MCF 10A (cell line): ENCODE data around the gene NES. TPM values are rescaled to one million over a fixed set of nuclear protein-coding genes. Genes with fewer than 3 reads are reported as not detected.

Source experiments
- BruUV-seq: library from RNA; stranded (reverse); fragments of 400-500 nt; replicated peaks from 2 replicates; lab custom pipeline; 2021; lab: Mats Ljungman, UMichigan
- CTCF ChIA-PET: fragments of 300-600 bp; sonication (Branson Sonifier 250); formaldehyde crosslinking; extraction: SDS; loops from one replicate; lab custom pipeline; 2021; ENCODE audit warnings: antibody characterized with exemption, inconsistent platforms; lab: Yijun Ruan, JAX
- POLR2A ChIA-PET: fragments of 300-600, 350-650 bp; sonication (Branson Sonifier 250); formaldehyde crosslinking; extraction: SDS; loops from one replicate; lab custom pipeline; 2020; ENCODE audit warnings: antibody characterized with exemption, inconsistent platforms; lab: Yijun Ruan, JAX
- DNase-seq: peaks from one replicate; pipeline ENCODE4 v3.0.0-alpha.2; 2018; ENCODE audit not compliant: unreplicated experiment
- H3K27ac Mint-ChIP-seq: one replicate; pipeline ENCODE4 v1.8.0; 2022; ENCODE audit warnings: mild to moderate bottlenecking, low read depth, mixed read lengths; ENCODE audit not compliant: unreplicated experiment
- H3K27me3 Mint-ChIP-seq: one replicate; pipeline ENCODE4 v1.8.0; 2022; ENCODE audit warnings: mixed read lengths; ENCODE audit not compliant: insufficient read depth, unreplicated experiment
- H3K36me3 Mint-ChIP-seq: one replicate; pipeline ENCODE4 v1.8.0; 2022; ENCODE audit warnings: mild to moderate bottlenecking, moderate library complexity, mixed read lengths; ENCODE audit not compliant: insufficient read depth, unreplicated experiment
- H3K4me1 Mint-ChIP-seq: one replicate; pipeline ENCODE4 v1.8.0; 2022; ENCODE audit warnings: mixed read lengths; ENCODE audit not compliant: insufficient read depth, unreplicated experiment
- H3K4me3 Mint-ChIP-seq: one replicate; pipeline ENCODE4 v1.8.0; 2022; ENCODE audit warnings: mild to moderate bottlenecking, moderate library complexity, mixed read lengths; ENCODE audit not compliant: unreplicated experiment
- H3K9me3 Mint-ChIP-seq: one replicate; pipeline ENCODE4 v1.8.0; 2022; ENCODE audit warnings: mixed read lengths; ENCODE audit not compliant: unreplicated experiment
- intact Hi-C: fragments of 100-400 bp; cut with micrococcal nuclease; formaldehyde crosslinking; loops from 2 replicates; pipeline ENCODE4 v1.14.1; 2022
- total RNA-seq: library from RNA; stranded (reverse); gene quantifications from 2 replicates; pipeline ENCODE4 v1.2.3, GENCODE V29; 2022
- TF ChIP-seq, protein P1 (sequence below): fragments of 200-600 bp; IDR thresholded peaks from one replicate; pipeline ENCODE4 v1.8.0; 2022; ENCODE audit warnings: antibody characterized with exemption, mild to moderate bottlenecking; ENCODE audit not compliant: unreplicated experiment

NES gene
- total RNA-seq, 1 experiment from 2014 or later: not detected

DNA sequence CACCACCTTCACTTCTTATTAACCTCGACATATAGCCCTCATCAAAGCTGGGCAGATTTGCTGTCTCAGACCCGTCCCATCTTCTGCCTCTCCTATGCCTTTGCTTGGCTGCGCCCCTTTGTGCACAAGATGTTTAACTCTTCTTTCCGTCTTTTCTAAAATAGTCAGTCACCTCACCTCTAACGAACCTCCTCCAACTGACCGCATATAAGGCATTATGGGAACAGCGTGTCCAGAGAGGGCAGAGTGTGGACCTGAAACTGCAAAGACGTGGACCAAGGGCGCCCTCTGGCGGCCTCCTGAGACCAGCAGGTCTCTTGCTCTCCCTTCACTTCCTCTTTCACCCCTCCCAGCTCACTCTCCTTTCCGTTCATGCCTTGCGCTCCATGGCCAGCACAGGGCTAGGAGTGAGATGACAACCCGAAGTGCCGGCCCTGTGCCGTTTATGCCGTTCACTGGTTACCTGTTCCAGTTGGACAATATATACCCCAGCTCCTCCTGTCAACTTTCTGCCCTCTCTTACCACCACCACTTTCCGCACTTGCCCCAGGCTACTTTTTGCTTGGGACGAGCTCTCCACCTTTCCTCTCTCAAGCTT is 48.6 kb upstream of the NES start:
- H3K36me3 Mint-ChIP-seq: peaks cover 13% of the 10 kb centered on the region
- no TSS peak for BruUV-seq
- H3K27ac Mint-ChIP-seq: no peak overlapping the region
- intact Hi-C loops: loop anchor here (1.0 kb wide), 10 partner anchors 15 to 202 kb away; partner anchors contain the start of genes HDGF, NTRK1 and PRCC
- H3K27me3 Mint-ChIP-seq: no peaks in the 10 kb centered on the region
- peak; percentile 95 for DNase-seq
- H3K4me1 Mint-ChIP-seq: peaks cover 28% of the 10 kb centered on the region
- TF ChIP-seq, protein P1, sequence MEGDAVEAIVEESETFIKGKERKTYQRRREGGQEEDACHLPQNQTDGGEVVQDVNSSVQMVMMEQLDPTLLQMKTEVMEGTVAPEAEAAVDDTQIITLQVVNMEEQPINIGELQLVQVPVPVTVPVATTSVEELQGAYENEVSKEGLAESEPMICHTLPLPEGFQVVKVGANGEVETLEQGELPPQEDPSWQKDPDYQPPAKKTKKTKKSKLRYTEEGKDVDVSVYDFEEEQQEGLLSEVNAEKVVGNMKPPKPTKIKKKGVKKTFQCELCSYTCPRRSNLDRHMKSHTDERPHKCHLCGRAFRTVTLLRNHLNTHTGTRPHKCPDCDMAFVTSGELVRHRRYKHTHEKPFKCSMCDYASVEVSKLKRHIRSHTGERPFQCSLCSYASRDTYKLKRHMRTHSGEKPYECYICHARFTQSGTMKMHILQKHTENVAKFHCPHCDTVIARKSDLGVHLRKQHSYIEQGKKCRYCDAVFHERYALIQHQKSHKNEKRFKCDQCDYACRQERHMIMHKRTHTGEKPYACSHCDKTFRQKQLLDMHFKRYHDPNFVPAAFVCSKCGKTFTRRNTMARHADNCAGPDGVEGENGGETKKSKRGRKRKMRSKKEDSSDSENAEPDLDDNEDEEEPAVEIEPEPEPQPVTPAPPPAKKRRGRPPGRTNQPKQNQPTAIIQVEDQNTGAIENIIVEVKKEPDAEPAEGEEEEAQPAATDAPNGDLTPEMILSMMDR: peak; percentile 99
- H3K4me3 Mint-ChIP-seq: no peak overlapping the region
- CTCF ChIA-PET: interaction anchor here (0.5 to 39.7 kb wide), 67 partner anchors 8 to 783 kb away, joined by 3 to 2415 read pairs (median 4); partner anchors contain the start of genes CCT3, CRABP2, HAPLN2 and HDGF
- POLR2A ChIA-PET: interaction anchor here (0.7 to 8.9 kb wide), 23 partner anchors 10 to 442 kb away, joined by 3 to 231 read pairs (median 7); partner anchors contain the start of genes HDGF, MRPL24, PRCC and TMEM79
- H3K9me3 Mint-ChIP-seq: no peaks in the 10 kb centered on the region

DNA sequence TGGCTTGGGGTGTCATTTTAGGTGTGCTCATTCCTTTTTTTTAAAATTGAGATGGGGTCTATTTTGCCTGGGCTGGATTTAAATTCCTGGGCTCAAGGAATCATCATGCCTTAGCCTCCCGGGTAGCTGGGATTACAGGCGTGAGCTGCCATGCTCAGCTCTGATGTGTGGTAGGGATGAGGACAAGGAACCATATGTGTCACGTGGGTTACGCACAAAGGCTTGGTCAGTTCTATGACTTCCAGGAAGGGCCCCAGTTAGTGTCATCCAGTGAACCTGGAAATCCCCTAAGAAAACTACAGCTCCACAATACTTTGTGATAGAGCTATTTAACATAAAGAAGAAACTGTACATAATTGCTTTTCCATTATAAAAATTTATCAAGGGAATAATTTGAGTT is 44.3 kb upstream of the NES start:
- no peaks in the 10 kb centered on the region for H3K27me3 Mint-ChIP-seq
- TF ChIP-seq, protein P1: no peak
- intact Hi-C loops: no loop called here
- POLR2A ChIA-PET: interaction anchor here (0.8 to 1.2 kb wide), 2 partner anchors 32 to 1260 kb away, joined by 3 to 11 read pairs; no protein-coding TSS in a partner anchor
- no peak for DNase-seq
- no peak overlapping the region for H3K4me3 Mint-ChIP-seq
- peaks cover 11% of the 10 kb centered on the region for H3K4me1 Mint-ChIP-seq
- no peaks in the 10 kb centered on the region for H3K36me3 Mint-ChIP-seq
- CTCF ChIA-PET: interaction anchor here (0.6 to 39.7 kb wide), 12 partner anchors 23 to 1312 kb away, joined by 3 to 2415 read pairs (median 4); partner anchors contain the start of genes CRABP2, HAPLN2, NES and NTRK1
- peak overlapping the region; percentile 54 for H3K27ac Mint-ChIP-seq
- no TSS peak for BruUV-seq
- no peaks in the 10 kb centered on the region for H3K9me3 Mint-ChIP-seq

DNA sequence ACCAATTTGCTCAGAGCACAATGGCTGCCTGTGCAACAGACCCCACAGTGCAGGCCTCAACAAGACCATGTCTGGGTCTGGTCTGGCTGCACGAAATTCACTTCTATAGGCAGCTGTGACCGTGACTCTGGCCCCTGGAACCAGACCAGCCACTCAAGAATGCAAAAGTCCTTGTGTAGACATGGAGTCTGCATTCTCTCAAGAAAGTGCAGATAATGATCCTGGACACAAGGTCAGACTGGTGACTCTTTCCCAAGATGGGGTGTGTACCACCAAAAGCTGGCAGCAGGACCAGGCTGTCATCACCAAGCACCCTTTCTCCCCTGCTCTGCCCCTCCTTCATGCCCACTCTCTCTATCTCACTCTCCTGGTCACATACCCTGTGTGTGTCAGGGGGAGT is 43.9 kb upstream of the NES start:
- peaks cover 11% of the 10 kb centered on the region for H3K4me1 Mint-ChIP-seq
- H3K27ac Mint-ChIP-seq: peak overlapping the region; percentile 54
- ChIA-PET CTCF (interaction anchor here (0.7 to 39.7 kb wide), 10 partner anchors 23 to 207 kb away, joined by 3 to 2415 read pairs (median 4); partner anchors contain the start of genes CRABP2, HAPLN2, NES and NTRK1), POLR2A (interaction anchor here (0.7 to 1.6 kb wide), 5 partner anchors 13 to 1260 kb away, joined by 3 to 11 read pairs (median 3); no protein-coding TSS in a partner anchor)
- H3K36me3 Mint-ChIP-seq: no peaks in the 10 kb centered on the region
- H3K4me3 Mint-ChIP-seq: no peak overlapping the region
- no peaks in the 10 kb centered on the region for H3K27me3 Mint-ChIP-seq
- BruUV-seq: no TSS peak
- TF ChIP-seq, protein P1: no peak
- no peaks in the 10 kb centered on the region for H3K9me3 Mint-ChIP-seq
- intact Hi-C loops: no loop called here
- no peak for DNase-seq

DNA sequence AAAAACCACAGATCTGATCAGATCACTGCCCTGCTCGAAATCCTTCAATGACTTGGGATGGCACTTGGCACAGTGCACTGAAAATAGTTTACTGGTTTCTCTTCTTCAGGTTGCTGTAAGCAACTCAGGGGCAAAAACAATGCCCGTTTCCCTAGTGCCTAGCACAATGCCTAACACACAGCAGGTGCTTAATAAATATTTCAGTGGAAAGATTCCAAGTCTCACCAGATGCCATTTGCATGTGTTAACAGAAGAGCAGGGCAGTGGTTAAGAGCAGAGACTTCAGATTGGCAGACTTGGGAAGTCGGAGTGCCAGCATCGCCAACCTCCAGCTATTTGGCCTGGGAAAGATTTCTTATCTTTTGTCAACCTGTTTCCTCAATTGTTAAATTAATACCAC is 40.1 kb upstream of the NES start:
- H3K9me3 Mint-ChIP-seq: no peaks in the 10 kb centered on the region
- H3K4me1 Mint-ChIP-seq: peaks cover 6% of the 10 kb centered on the region
- H3K4me3 Mint-ChIP-seq: no peak overlapping the region
- no peak for DNase-seq
- no peaks in the 10 kb centered on the region for H3K36me3 Mint-ChIP-seq
- BruUV-seq: no TSS peak
- intact Hi-C loops: no loop called here
- H3K27me3 Mint-ChIP-seq: no peaks in the 10 kb centered on the region
- ChIA-PET POLR2A (interaction anchor here (0.7 kb wide), 1 partner anchor 139 kb away, joined by 4 read pairs; no protein-coding TSS in a partner anchor), CTCF (interaction anchor here (0.7 to 47.2 kb wide), 5 partner anchors 4 to 761 kb away, joined by 3 to 2415 read pairs (median 8); partner anchors contain the start of genes CRABP2, ISG20L2, METTL25B and NES)
- no peak overlapping the region for H3K27ac Mint-ChIP-seq
- TF ChIP-seq, protein P1: no peak
